MM.1S (cell line): ENCODE results near the gene PRKCH.

Source experiments
- DNase-seq: peaks from one replicate; pipeline ENCODE4 v3.0.0-alpha.2; 2015
- H2AFZ ChIP-seq: fragments of 300-600 bp; sonication (generic); 2 replicates; pipeline ENCODE4 v1.6.0; 2016; ENCODE audit warnings: antibody characterized with exemption, low read length
- H3F3A ChIP-seq: fragments of 300-600 bp; sonication (generic); 2 replicates; pipeline ENCODE4 v1.6.1; 2016; ENCODE audit warnings: mild to moderate bottlenecking, antibody characterized with exemption, low read length, moderate library complexity, mixed read lengths; ENCODE audit not compliant: insufficient read depth
- H3K27ac ChIP-seq: fragments of 300-600 bp; sonication (generic); 2 replicates; pipeline ENCODE4 v1.5.1; 2016; ENCODE audit warnings: mild to moderate bottlenecking, low read length
- H3K27me3 ChIP-seq: fragments of 300-600 bp; sonication (generic); replicated peaks from 2 replicates; pipeline ENCODE4 v1.6.0; 2016; ENCODE audit warnings: low read length; ENCODE audit not compliant: insufficient read depth
- H3K36me3 ChIP-seq: fragments of 300-600 bp; sonication (generic); replicated peaks from 2 replicates; pipeline ENCODE4 v1.6.1; 2016; ENCODE audit warnings: mild to moderate bottlenecking, low read length, mixed read lengths; ENCODE audit not compliant: insufficient read depth
- H3K4me1 ChIP-seq: fragments of 300-600 bp; sonication (generic); 2 replicates; pipeline ENCODE4 v1.6.1; 2016; ENCODE audit warnings: low read length, mixed read lengths
- H3K4me2 ChIP-seq: fragments of 300-600 bp; sonication (generic); 2 replicates; pipeline ENCODE4 v1.6.0; 2016; ENCODE audit warnings: low read depth, low read length
- H3K4me3 ChIP-seq: fragments of 300-600 bp; sonication (generic); 2 replicates; pipeline ENCODE4 v1.5.1; 2016; ENCODE audit warnings: low read length, mixed read lengths
- H3K79me2 ChIP-seq: fragments of 300-600 bp; sonication (generic); 2 replicates; pipeline ENCODE4 v1.6.1; 2016; ENCODE audit warnings: mixed run types, low read length, mixed read lengths
- H3K9ac ChIP-seq: fragments of 300-600 bp; sonication (generic); 2 replicates; pipeline ENCODE4 v1.6.1; 2016; ENCODE audit warnings: low read length, mixed read lengths
- H3K9me2 ChIP-seq: fragments of 300-600 bp; sonication (generic); replicated peaks from 2 replicates; pipeline ENCODE4 v1.6.1; 2016; ENCODE audit warnings: mild to moderate bottlenecking, low read length, mixed read lengths; ENCODE audit not compliant: insufficient read depth
- H3K9me3 ChIP-seq: fragments of 300-600 bp; sonication (generic); replicated peaks from 2 replicates; pipeline ENCODE4 v1.6.1; 2016; ENCODE audit warnings: mild to moderate bottlenecking, low read length, mixed read lengths; ENCODE audit not compliant: insufficient read depth
- H4K20me1 ChIP-seq: fragments of 300-600 bp; sonication (generic); 2 replicates; pipeline ENCODE4 v1.6.1; 2016; ENCODE audit warnings: mild to moderate bottlenecking, low read length, moderate library complexity, mixed read lengths; ENCODE audit not compliant: insufficient read depth
- CTCF ChIP-seq: fragments of 300-600 bp; sonication (generic); IDR thresholded peaks from 2 replicates; pipeline ENCODE4 v1.5.1; 2016; ENCODE audit warnings: antibody characterized with exemption, low read length, mixed read lengths
- EZH2 ChIP-seq: fragments of 300-600 bp; sonication (generic); optimal IDR thresholded peaks from 2 replicates; pipeline ENCODE3; 2017; ENCODE audit warnings: low read depth, mild to moderate bottlenecking, antibody characterized with exemption, low read length, mixed read lengths
- EZH2phosphoT487 ChIP-seq: fragments of 300-600 bp; sonication (generic); IDR thresholded peaks from 2 replicates; pipeline ENCODE4 v1.6.1; 2018; ENCODE audit warnings: antibody characterized with exemption, low read length

PRKCH gene

GRCh38 chr14:61468063-61468825 lies 146.9 kb downstream of the PRKCH start:
- Histone ChIP-seq H3K4me3 (no peak overlapping the region), H3F3A (no peaks in the 10 kb centered on the region), H3K79me2 (no peaks in the 10 kb centered on the region), H4K20me1 (no peaks in the 10 kb centered on the region), H3K36me3 (no peaks in the 10 kb centered on the region), H3K4me1 (no peaks in the 10 kb centered on the region), H3K4me2 (no peak overlapping the region), H3K27me3 (no peaks in the 10 kb centered on the region), H3K9me2 (no peaks in the 10 kb centered on the region), H3K9ac (no peak overlapping the region), H3K9me3 (no peaks in the 10 kb centered on the region), H2AFZ (no peak overlapping the region), H3K27ac (no peak overlapping the region)
- no peak for DNase-seq
- TF ChIP-seq EZH2 (no peak), EZH2phosphoT487 (no peak), CTCF (no peak)

DNA sequence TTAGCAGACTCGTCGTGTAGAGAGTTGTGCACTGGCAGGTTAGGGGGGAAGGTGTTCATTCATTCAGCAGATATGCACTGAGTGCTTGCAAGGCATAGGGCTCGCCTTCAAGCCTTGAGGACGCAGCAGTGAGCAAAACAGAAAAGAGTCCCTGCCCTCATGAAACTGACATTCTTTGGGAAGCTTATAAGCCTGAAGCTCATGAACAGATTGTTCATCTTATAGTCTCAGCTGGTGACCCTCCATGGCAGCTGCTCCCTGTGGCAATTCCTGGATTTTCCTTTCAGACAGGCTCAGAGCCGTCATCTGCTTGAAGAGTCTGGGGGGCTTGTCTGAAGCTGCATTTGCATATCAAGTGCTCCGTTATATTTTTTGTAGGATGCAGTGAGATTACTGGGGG lies 148.4 kb downstream of the PRKCH start:
- H4K20me1 ChIP-seq, result no peaks in the 10 kb centered on the region
- H3K4me1 ChIP-seq, result no peaks in the 10 kb centered on the region
- no peak overlapping the region for H3K27ac ChIP-seq
- no peak overlapping the region for H3K4me2 ChIP-seq
- no peak overlapping the region for H3K9ac ChIP-seq
- H3K36me3 ChIP-seq, result no peaks in the 10 kb centered on the region
- no peaks in the 10 kb centered on the region for H3K9me2 ChIP-seq
- H2AFZ ChIP-seq, result no peak overlapping the region
- no peaks in the 10 kb centered on the region for H3F3A ChIP-seq
- H3K27me3 ChIP-seq, result no peaks in the 10 kb centered on the region
- TF ChIP-seq EZH2phosphoT487 (no peak), EZH2 (no peak), CTCF (no peak)
- H3K9me3 ChIP-seq, result no peaks in the 10 kb centered on the region
- DNase-seq, result no peak
- no peak overlapping the region for H3K4me3 ChIP-seq
- no peaks in the 10 kb centered on the region for H3K79me2 ChIP-seq

DNA sequence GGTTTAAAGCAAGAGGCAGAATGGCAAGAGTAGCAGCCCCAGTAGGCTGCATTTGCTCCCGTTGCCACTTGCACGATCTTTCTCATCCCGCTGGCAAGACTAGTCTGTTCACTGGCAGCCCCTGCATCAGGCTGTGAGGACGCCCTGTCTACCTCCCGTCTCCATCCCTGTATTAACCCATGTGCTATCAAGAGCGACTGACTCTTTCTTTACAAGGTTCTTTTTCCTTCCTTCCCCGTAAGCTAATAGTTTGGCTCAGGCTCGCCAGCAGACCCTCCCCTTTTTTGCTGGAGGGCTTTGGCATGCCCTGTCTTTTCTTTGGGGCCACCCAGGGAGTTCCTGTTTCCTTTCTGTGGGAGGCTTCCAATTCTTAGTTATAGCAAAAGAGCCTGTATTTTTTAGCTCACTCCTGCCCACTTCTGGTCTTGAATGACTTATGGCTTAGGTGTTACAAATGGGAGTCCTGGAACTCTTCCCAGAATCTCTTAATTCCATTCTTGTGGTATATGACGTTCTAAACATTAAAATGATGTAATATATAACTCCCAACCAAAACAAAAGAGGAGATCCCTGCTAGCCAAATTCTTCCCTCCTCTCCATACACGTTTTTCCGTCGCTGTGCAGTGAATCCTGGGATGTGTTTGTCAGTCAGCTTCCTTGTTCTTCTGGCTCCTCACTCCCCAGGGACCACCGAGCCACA lies 149.0 kb downstream of the PRKCH start:
- Histone ChIP-seq H3K9ac (no peak overlapping the region), H3K4me3 (no peak overlapping the region), H3F3A (no peaks in the 10 kb centered on the region), H3K4me2 (no peak overlapping the region), H3K9me2 (no peaks in the 10 kb centered on the region), H3K27ac (no peak overlapping the region), H3K79me2 (no peaks in the 10 kb centered on the region), H3K4me1 (no peaks in the 10 kb centered on the region), H3K36me3 (no peaks in the 10 kb centered on the region), H2AFZ (no peak overlapping the region), H4K20me1 (no peaks in the 10 kb centered on the region), H3K9me3 (no peaks in the 10 kb centered on the region), H3K27me3 (no peaks in the 10 kb centered on the region)
- DNase-seq, result no peak
- TF ChIP-seq CTCF (no peak), EZH2 (no peak), EZH2phosphoT487 (no peak)
